Hepatocyte (in vitro differentiated cells): ENCODE measurements around the gene RCAN2.

Experiments used
- EZH2 ChIP-seq: fragments of 200-600 bp; sonication (generic); IDR thresholded peaks from 2 replicates; pipeline ENCODE4 v1.6.1; 2016; ENCODE audit warnings: antibody characterized with exemption, mild to moderate bottlenecking, borderline replicate concordance
- TF ChIP-seq, protein P1 (sequence below): fragments of 200-600 bp; sonication (generic); IDR thresholded peaks from 2 replicates; pipeline ENCODE4 v1.5.1; 2016; ENCODE audit warnings: antibody characterized with exemption, mild to moderate bottlenecking; ENCODE audit not compliant: poor library complexity

DNA sequence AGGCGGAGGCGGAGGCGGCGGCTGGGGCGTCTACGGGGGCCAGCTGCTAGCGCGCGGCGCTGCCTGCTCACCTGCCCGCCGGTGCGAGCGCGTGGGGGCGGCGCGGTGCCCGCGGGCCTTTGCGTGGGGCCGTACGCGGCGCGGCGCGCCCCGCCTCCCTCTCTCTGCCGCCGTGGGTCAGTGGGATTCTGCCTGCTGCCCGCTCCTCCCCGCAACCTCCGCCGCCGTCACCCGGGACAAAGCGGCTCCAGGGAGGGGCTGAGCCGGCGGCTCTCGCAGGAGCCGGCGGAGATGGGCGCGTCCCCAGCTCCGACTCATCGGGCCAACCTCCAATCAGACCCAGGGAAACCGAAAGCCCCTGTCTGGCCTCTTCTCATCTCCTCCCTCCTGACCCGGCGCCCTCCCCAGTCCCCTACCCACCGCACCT is at the start of gene RCAN2:
- TF ChIP-seq, protein P1, sequence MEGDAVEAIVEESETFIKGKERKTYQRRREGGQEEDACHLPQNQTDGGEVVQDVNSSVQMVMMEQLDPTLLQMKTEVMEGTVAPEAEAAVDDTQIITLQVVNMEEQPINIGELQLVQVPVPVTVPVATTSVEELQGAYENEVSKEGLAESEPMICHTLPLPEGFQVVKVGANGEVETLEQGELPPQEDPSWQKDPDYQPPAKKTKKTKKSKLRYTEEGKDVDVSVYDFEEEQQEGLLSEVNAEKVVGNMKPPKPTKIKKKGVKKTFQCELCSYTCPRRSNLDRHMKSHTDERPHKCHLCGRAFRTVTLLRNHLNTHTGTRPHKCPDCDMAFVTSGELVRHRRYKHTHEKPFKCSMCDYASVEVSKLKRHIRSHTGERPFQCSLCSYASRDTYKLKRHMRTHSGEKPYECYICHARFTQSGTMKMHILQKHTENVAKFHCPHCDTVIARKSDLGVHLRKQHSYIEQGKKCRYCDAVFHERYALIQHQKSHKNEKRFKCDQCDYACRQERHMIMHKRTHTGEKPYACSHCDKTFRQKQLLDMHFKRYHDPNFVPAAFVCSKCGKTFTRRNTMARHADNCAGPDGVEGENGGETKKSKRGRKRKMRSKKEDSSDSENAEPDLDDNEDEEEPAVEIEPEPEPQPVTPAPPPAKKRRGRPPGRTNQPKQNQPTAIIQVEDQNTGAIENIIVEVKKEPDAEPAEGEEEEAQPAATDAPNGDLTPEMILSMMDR = no peak
- TF ChIP-seq EZH2 = no peak
